ENCODE data around the gene FASN. TPM values are rescaled to one million over a fixed set of nuclear protein-coding genes. Genes with fewer than 3 reads are reported as not detected.

The FASN gene
- total RNA-seq, 1 donor from 2014 or later = 439 TPM

- peak overlapping the region; percentile 59 for H3K4me3 Mint-ChIP-seq (ENCODE audit: unreplicated experiment)
- H3K27ac Mint-ChIP-seq (ENCODE audit: unreplicated experiment) = no peak overlapping the region
- peaks cover 13% of the 10 kb centered on the region for H3K9me3 Mint-ChIP-seq (ENCODE audit: unreplicated experiment)
- DNase-seq = no peak
- H3K27me3 Mint-ChIP-seq (ENCODE audit: unreplicated experiment) = peaks cover 11% of the 10 kb centered on the region
- H3K36me3 Mint-ChIP-seq (ENCODE audit: unreplicated experiment) = no peaks in the 10 kb centered on the region
- TF ChIP-seq CTCF (IDR thresholded peaks at IDR 0.05; ENCODE audit: partially characterized antibody, unreplicated experiment) = no peak
- peaks cover 7% of the 10 kb centered on the region for H3K4me1 Mint-ChIP-seq (ENCODE audit: low read depth, unreplicated experiment)
These were observed 4.0 kb upstream of the FASN start for GRCh38 chr17:82101767-82102679.

GRCh38 chr17:82101301-82101715 is 3.3 kb upstream of the FASN start:
- DNase-seq = no peak
- Mint-ChIP-seq H3K27me3 (ENCODE audit: unreplicated experiment) (peaks cover 11% of the 10 kb centered on the region), H3K4me3 (ENCODE audit: unreplicated experiment) (no peak overlapping the region), H3K4me1 (ENCODE audit: low read depth, unreplicated experiment) (peaks cover 4% of the 10 kb centered on the region), H3K9me3 (ENCODE audit: unreplicated experiment) (peaks cover 12% of the 10 kb centered on the region), H3K27ac (ENCODE audit: unreplicated experiment) (no peak overlapping the region), H3K36me3 (ENCODE audit: unreplicated experiment) (no peaks in the 10 kb centered on the region)
- TF ChIP-seq CTCF (IDR thresholded peaks at IDR 0.05; ENCODE audit: partially characterized antibody, unreplicated experiment) = no peak

- no peak overlapping the region for H3K4me3 Mint-ChIP-seq (ENCODE audit: unreplicated experiment)
- peaks cover 11% of the 10 kb centered on the region for H3K27me3 Mint-ChIP-seq (ENCODE audit: unreplicated experiment)
- H3K9me3 Mint-ChIP-seq (ENCODE audit: unreplicated experiment) = peaks cover 10% of the 10 kb centered on the region
- no peak overlapping the region for H3K27ac Mint-ChIP-seq (ENCODE audit: unreplicated experiment)
- no peak for DNase-seq
- TF ChIP-seq CTCF (IDR thresholded peaks at IDR 0.05; ENCODE audit: partially characterized antibody, unreplicated experiment) = no peak
- peaks cover 5% of the 10 kb centered on the region for H3K4me1 Mint-ChIP-seq (ENCODE audit: low read depth, unreplicated experiment)
- H3K36me3 Mint-ChIP-seq (ENCODE audit: unreplicated experiment) = no peaks in the 10 kb centered on the region
These were observed 2.7 kb upstream of the FASN start for GRCh38 chr17:82100502-82101298.

GRCh38 chr17:82098939-82099763 is 1.1 kb upstream of the FASN start:
- Mint-ChIP-seq H3K27me3 (ENCODE audit: unreplicated experiment) (peaks cover 7% of the 10 kb centered on the region), H3K36me3 (ENCODE audit: unreplicated experiment) (no peaks in the 10 kb centered on the region), H3K4me3 (ENCODE audit: unreplicated experiment) (peak overlapping the region; percentile 75), H3K9me3 (ENCODE audit: unreplicated experiment) (peaks cover 10% of the 10 kb centered on the region), H3K4me1 (ENCODE audit: low read depth, unreplicated experiment) (peaks cover 5% of the 10 kb centered on the region), H3K27ac (ENCODE audit: unreplicated experiment) (peak overlapping the region; percentile 80)
- TF ChIP-seq CTCF (IDR thresholded peaks at IDR 0.05; ENCODE audit: partially characterized antibody, unreplicated experiment) = no peak
- no peak for DNase-seq
